Natural killer cell treated with Interleukin-12 subunit alpha and Interleukin-12 subunit beta and Interleukin-15 and Interleukin-18, amount 100 ng/mL, for 72 hours (primary cell): ENCODE results near the gene PACSIN2. TPM values are rescaled to one million over a fixed set of nuclear protein-coding genes. Genes with fewer than 3 reads are reported as not detected.
"Not testable (repeated sequence)": the region's sequence is repeated elsewhere in the genome, so short reads cannot be mapped to it uniquely, and the experiment has no call there.

Source experiments
- ATAC-seq, 2 donors: fragments of 150-1000 bp; cut with Tn5 transposase in 1 of 2; sonication (Bioruptor Pico), chemical (Tn5 transposase) in 1 of 2; 2 replicates each; pipeline ENCODE4 v1.10.0; 2021
- DNase-seq: peaks from one replicate; pipeline ENCODE4 v3.0.0; 2022; ENCODE audit warnings: low spot score
- H3K27ac Mint-ChIP-seq, 2 donors: 1 replicate in 1 of 2; 2 replicates in 1 of 2; pipeline ENCODE4 v1.8.0; 2022; ENCODE audit warnings: mixed read lengths in 2 of 2, mild to moderate bottlenecking in 1 of 2, moderate library complexity in 1 of 2
- H3K27me3 Mint-ChIP-seq, 2 donors: 1 replicate in 1 of 2; 2 replicates in 1 of 2; pipeline ENCODE4 v1.8.0; 2022; ENCODE audit warnings: mixed read lengths in 2 of 2
- H3K36me3 Mint-ChIP-seq: one replicate; pipeline ENCODE4 v1.8.0; 2022; ENCODE audit warnings: mixed read lengths
- H3K4me1 Mint-ChIP-seq, 2 donors: 1 replicate in 1 of 2; 2 replicates in 1 of 2; pipeline ENCODE4 v1.8.0; 2022; ENCODE audit warnings: low read depth in 2 of 2, mixed read lengths in 2 of 2, mild to moderate bottlenecking in 1 of 2
- H3K4me3 Mint-ChIP-seq: one replicate; pipeline ENCODE4 v1.8.0; 2022; ENCODE audit warnings: mixed read lengths
- H3K9me3 Mint-ChIP-seq: 2 replicates; pipeline ENCODE4 v1.8.0; 2022; ENCODE audit warnings: mixed read lengths
- total RNA-seq, 2 donors: library from RNA; stranded (reverse); gene quantifications; one replicate each; pipeline ENCODE4 v1.2.3, GENCODE V29; 2022

PACSIN2 gene
- total RNA-seq, 2 donors from 2014 or later = 34.5 to 64.0 TPM

- not testable (repeated sequence) for H3K4me3 Mint-ChIP-seq, ATAC-seq, H3K9me3 Mint-ChIP-seq, H3K36me3 Mint-ChIP-seq, H3K27me3 Mint-ChIP-seq, DNase-seq
- Mint-ChIP-seq H3K27ac (peak overlapping the region in 1 of 2 donors; percentile 25), H3K4me1 (peaks cover 42 to 50% of the 10 kb centered on the region in 2 donors)
These were observed 53.6 kb downstream of the PACSIN2 start for GRCh38 chr22:42961400-42961690.

GRCh38 chr22:42960531-42961399, 54.2 kb downstream of the PACSIN2 start:
- Mint-ChIP-seq H3K4me1 (peaks cover 42 to 50% of the 10 kb centered on the region in 2 donors), H3K27me3 (no peaks in the 10 kb centered on the region), H3K27ac (no peak overlapping the region), H3K9me3 (no peaks in the 10 kb centered on the region), H3K4me3 (no peak overlapping the region), H3K36me3 (no peaks in the 10 kb centered on the region)
- no peak for ATAC-seq
- no peak for DNase-seq

DNA sequence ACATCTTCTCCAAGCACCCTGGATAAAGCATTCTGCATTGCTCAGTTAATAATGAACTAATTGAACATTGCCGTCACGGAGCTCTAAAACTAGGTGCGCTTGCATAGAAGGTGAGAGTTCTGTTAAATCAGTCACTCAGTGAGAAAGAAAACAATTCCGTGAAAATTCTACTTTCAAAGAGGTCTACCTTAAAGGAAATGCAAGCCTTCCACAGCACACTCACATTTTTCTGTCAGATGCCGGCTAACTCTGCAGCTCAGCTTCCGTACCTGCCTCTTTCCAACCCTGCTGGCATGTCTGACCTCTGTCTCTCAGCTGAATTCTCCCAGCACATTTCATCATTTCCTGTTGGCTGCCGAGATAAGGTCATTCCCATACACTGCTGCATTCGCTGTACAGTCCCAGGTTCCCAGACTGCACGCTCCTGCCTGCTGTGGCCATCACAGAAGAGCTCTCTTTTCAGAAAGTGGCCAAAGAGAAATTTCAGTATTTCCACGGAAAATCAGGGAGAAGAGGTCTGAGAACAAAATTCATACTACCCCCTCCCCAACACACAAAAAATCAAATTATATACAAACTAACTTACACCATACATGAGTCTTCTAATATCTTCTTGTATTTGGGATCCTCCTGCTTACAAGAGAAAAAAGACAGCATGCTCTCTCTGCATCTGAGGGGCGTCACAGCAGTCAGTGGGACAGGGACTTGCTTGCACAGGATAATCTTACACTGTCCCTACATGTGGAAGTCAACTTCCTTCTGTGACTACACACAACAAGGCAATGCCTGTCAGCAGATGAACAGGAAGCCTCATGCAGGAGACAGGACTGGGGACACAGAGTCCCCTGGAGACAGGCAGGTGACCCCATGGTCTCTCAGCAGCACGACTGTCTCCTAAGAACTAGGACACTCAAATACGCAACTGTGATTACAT, 55.1 kb downstream of the PACSIN2 start:
- ATAC-seq = no peak
- peak overlapping the region in 1 of 2 donors; percentile 66 for H3K27ac Mint-ChIP-seq
- DNase-seq = no peak
- no peaks in the 10 kb centered on the region for H3K9me3 Mint-ChIP-seq
- H3K36me3 Mint-ChIP-seq = no peaks in the 10 kb centered on the region
- H3K4me1 Mint-ChIP-seq = peaks cover 35 to 44% of the 10 kb centered on the region in 2 donors
- no peaks in the 10 kb centered on the region for H3K27me3 Mint-ChIP-seq
- no peak overlapping the region for H3K4me3 Mint-ChIP-seq

GRCh38 chr22:42958937-42959336, 56.0 kb downstream of the PACSIN2 start:
- Mint-ChIP-seq H3K4me1 (peaks cover 34 to 41% of the 10 kb centered on the region in 2 donors), H3K27me3 (no peaks in the 10 kb centered on the region), H3K36me3 (no peaks in the 10 kb centered on the region), H3K9me3 (no peaks in the 10 kb centered on the region), H3K4me3 (no peak overlapping the region), H3K27ac (no peak overlapping the region)
- ATAC-seq (no peak), DNase-seq (no peak)

DNA sequence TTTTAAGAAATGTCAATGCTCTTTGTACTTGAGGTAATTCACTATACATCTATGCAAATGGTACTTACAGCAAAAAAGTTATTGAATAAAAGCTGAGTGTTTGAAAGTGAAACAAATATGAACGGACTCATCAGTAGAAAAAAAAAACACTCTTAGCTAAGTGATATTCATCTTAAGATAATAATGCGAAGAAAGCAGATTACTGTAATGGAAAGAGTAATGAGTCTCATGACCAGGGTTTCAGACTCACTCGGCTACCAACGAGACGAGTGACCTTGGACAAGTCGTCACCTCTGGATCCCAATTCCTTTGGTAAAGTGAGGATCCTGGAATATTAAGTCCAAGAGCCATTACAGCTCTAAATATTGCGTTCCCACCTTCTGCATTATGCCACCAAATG, 57.0 kb downstream of the PACSIN2 start:
- Mint-ChIP-seq H3K4me1 (peaks cover 33 to 35% of the 10 kb centered on the region in 2 donors), H3K9me3 (no peaks in the 10 kb centered on the region), H3K27ac (no peak overlapping the region), H3K27me3 (no peaks in the 10 kb centered on the region), H3K36me3 (no peaks in the 10 kb centered on the region), H3K4me3 (no peak overlapping the region)
- no peak for DNase-seq
- ATAC-seq = no peak

DNA sequence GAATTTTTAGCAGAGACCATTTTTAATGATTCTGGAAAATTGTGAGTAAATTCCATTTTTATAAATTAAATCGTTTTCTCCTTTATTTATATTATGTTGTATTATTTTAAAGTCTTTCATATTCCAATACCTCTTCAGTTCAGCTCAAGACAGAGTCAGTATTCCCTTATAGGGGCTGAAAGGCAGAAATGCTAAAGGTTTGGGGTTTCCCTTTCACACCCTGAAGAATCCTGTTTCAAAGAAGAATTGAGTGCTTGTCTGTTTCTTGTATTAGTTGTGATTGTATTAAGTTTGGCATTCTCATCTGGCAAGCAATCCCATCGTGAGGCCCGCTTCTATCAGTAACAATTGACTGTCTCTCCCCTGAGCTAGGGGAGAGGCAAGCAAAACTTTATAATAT, 57.4 kb downstream of the PACSIN2 start:
- Mint-ChIP-seq H3K27me3 (no peaks in the 10 kb centered on the region), H3K9me3 (no peaks in the 10 kb centered on the region), H3K4me3 (no peak overlapping the region), H3K36me3 (no peaks in the 10 kb centered on the region), H3K4me1 (peaks cover 31 to 32% of the 10 kb centered on the region in 2 donors), H3K27ac (no peak overlapping the region)
- ATAC-seq = no peak
- DNase-seq = no peak

GRCh38 chr22:42955848-42956247, 59.1 kb downstream of the PACSIN2 start:
- H3K27ac Mint-ChIP-seq = no peak overlapping the region
- no peaks in the 10 kb centered on the region for H3K27me3 Mint-ChIP-seq
- no peaks in the 10 kb centered on the region for H3K9me3 Mint-ChIP-seq
- ATAC-seq (no peak), DNase-seq (no peak)
- no peaks in the 10 kb centered on the region for H3K36me3 Mint-ChIP-seq
- H3K4me1 Mint-ChIP-seq = peaks cover 22 to 29% of the 10 kb centered on the region in 2 donors
- H3K4me3 Mint-ChIP-seq = no peak overlapping the region

DNA sequence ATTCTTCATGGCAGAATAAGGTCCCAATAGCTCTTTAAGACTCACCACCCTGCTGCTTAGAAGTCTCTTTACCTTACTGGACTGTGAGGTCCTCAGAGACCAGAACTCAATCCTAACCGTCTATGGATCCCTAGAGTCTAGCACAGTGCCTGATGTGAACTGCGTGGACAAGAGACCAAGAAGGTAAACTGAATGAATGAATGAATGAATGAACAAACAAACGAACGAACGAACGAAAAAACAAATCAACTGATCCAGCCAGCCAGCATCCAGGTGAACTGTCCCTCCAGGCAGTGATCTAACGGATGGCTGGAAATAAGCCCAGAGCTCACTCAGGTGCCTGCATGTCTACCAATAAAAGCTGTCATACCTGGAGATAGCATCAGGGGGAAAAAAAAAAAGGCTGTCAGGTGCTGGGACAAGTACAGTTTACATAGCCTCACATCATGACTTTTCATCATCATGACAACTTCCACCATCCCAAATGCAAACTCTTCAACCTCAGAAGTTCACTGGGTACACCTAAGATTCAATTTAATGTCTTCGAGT, 59.8 kb downstream of the PACSIN2 start:
- ATAC-seq (no peak), DNase-seq (no peak)
- Mint-ChIP-seq H3K27ac (no peak overlapping the region), H3K4me3 (no peak overlapping the region), H3K9me3 (no peaks in the 10 kb centered on the region), H3K27me3 (no peaks in the 10 kb centered on the region), H3K36me3 (no peaks in the 10 kb centered on the region), H3K4me1 (peaks cover 16 to 28% of the 10 kb centered on the region in 2 donors)

DNA sequence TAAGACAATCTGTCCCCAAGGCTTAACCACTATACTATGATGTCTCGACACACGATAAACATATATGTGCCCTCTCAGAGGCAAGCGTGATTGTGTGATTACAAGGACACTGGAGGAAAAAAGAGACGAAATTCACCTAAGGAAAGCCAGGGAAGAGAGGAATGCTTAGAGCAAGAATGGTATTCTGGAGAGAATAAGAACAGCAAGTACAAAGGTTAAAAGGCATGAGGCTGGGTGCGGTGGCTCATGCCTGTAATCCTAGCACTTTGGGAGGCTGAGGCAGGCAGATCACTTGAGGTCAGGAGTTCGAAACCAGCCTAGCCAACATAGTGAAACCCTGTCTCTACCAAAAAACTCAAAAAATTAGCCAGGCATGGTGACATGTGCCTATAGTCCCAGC, 61.2 kb downstream of the PACSIN2 start:
- not testable (repeated sequence) for DNase-seq, H3K27me3 Mint-ChIP-seq, ATAC-seq, H3K9me3 Mint-ChIP-seq, H3K4me3 Mint-ChIP-seq, H3K27ac Mint-ChIP-seq, H3K36me3 Mint-ChIP-seq
- H3K4me1 Mint-ChIP-seq = peaks cover 7 to 15% of the 10 kb centered on the region in 2 donors

DNA sequence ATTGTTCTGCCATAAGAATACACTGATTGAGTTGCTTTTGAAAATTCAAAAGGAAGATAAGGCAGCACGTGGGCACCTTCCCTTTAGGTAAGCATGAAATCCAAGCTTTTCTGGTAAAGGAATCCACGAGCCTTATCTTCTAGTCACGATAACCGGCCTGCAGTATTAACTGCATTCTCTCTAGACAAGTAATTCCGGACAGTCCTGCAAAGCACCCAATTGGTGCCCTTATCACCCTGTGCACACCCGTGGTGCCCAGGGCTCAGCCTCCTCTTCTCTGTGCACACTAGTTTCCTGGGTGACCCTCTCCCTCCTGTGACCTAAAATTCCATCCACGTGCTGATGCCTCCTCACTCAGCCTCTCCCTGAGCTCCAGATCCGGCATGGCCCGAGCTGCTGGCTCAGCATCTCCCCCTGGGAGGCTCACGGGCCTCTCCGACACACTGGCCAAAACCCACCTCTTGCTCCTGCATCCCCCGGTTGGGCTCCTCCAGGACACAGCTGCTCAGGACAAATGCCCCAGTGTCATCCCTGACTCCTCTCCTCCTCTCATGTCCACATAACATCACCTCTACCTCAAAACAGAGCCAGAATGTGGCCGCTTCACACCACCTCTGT, 63.7 kb downstream of the PACSIN2 start:
- Mint-ChIP-seq H3K36me3 (no peaks in the 10 kb centered on the region), H3K27me3 (no peaks in the 10 kb centered on the region), H3K27ac (no peak overlapping the region), H3K4me1 (peaks cover 19 to 25% of the 10 kb centered on the region in 2 donors), H3K9me3 (no peaks in the 10 kb centered on the region), H3K4me3 (no peak overlapping the region)
- DNase-seq (no peak), ATAC-seq (no peak)

- Mint-ChIP-seq H3K9me3 (no peaks in the 10 kb centered on the region), H3K4me3 (no peak overlapping the region), H3K27ac (no peak overlapping the region), H3K27me3 (no peaks in the 10 kb centered on the region), H3K4me1 (peaks cover 28 to 34% of the 10 kb centered on the region in 2 donors), H3K36me3 (no peaks in the 10 kb centered on the region)
- ATAC-seq (no peak), DNase-seq (no peak)
These were observed 64.7 kb downstream of the PACSIN2 start for GRCh38 chr22:42950281-42950680.

DNA sequence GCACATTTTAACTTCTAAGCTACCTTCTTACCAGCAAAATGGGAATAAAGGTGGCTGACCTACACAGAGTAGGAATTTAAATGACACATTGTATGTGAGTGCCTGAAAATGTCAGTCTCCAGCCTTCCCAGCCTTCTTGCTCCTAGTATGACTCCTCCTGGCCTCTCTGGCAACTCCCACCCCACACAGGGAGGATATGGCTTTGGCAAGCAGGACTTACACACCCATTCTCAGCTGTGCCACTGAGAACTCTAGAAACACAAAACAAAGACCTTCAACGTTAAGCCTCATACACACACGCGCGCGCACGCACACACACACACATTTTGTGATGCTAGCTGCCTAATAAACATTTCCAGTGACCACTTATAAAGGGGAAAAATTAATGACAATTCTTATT, 65.8 kb downstream of the PACSIN2 start:
- Mint-ChIP-seq H3K4me3 (no peak overlapping the region), H3K27me3 (no peaks in the 10 kb centered on the region), H3K4me1 (peaks cover 30 to 36% of the 10 kb centered on the region in 2 donors), H3K36me3 (no peaks in the 10 kb centered on the region), H3K9me3 (no peaks in the 10 kb centered on the region), H3K27ac (no peak overlapping the region)
- ATAC-seq = no peak
- no peak for DNase-seq

- H3K36me3 Mint-ChIP-seq = peaks cover 2% of the 10 kb centered on the region
- H3K4me1 Mint-ChIP-seq = peaks cover 30 to 34% of the 10 kb centered on the region in 2 donors
- DNase-seq (no peak), ATAC-seq (no peak)
- no peak overlapping the region for H3K27ac Mint-ChIP-seq
- H3K27me3 Mint-ChIP-seq = no peaks in the 10 kb centered on the region
- no peaks in the 10 kb centered on the region for H3K9me3 Mint-ChIP-seq
- no peak overlapping the region for H3K4me3 Mint-ChIP-seq
These were observed 66.7 kb downstream of the PACSIN2 start for GRCh38 chr22:42948294-42948693.
